ENCODE results near the gene GAPDH. TPM values are rescaled to one million over a fixed set of nuclear protein-coding genes. Genes with fewer than 3 reads are reported as not detected.

GAPDH gene
- polyA plus RNA-seq, 3 donors: 2,879 to 3,427 (median 3,223) TPM

DNA sequence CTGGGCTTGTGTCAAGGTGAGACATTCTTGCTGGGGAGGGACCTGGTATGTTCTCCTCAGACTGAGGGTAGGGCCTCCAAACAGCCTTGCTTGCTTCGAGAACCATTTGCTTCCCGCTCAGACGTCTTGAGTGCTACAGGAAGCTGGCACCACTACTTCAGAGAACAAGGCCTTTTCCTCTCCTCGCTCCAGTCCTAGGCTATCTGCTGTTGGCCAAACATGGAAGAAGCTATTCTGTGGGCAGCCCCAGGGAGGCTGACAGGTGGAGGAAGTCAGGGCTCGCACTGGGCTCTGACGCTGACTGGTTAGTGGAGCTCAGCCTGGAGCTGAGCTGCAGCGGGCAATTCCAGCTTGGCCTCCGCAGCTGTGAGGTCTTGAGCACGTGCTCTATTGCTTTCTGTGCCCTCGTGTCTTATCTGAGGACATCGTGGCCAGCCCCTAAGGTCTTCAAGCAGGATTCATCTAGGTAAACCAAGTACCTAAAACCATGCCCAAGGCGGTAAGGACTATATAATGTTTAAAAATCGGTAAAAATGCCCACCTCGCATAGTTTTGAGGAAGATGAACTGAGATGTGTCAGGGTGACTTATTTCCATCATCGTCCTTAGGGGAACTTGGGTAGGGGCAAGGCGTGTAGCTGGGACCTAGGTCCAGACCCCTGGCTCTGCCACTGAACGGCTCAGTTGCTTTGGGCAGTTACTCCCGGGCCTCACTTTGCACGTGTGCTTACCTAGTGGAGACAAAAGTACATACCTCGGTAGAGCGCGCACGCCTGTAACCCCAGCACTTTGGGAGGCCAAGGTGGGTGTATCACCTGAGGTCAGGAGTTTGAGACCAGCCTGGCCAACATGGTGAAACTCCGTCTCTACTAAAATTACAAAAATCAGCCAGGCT, 4.3 kb downstream of the GAPDH start:
- Histone ChIP-seq H3K27me3 (ENCODE audit: control insufficient read depth in 2 of 2, insufficient read depth in 2 of 2, low read length in 2 of 2) (no peaks in the 10 kb centered on the region), H3K36me3 (replicated peaks in 1 of 2; ENCODE audit: control insufficient read depth in 1 of 2, insufficient read depth in 2 of 2, low read length in 2 of 2) (peaks cover 69 to 70% of the 10 kb centered on the region in 2 donors), H3K4me1 (ENCODE audit: control insufficient read depth in 1 of 2, insufficient read depth in 2 of 2, low read length in 2 of 2) (peaks cover 60 to 77% of the 10 kb centered on the region in 2 donors), H2AFZ (ENCODE audit: insufficient read depth, low read depth, low read length, poor library complexity, severe bottlenecking) (no peak overlapping the region), H3K4me3 (replicated peaks in 1 of 3; ENCODE audit: low read depth in 2 of 3, low read length in 3 of 3) (no peak overlapping the region), H3K79me2 (ENCODE audit: insufficient read depth, low read length) (peaks cover 57% of the 10 kb centered on the region), H3K9me3 (replicated peaks in 1 of 2; ENCODE audit: control insufficient read depth in 1 of 2, insufficient read depth in 1 of 2, low read length in 2 of 2) (no peaks in the 10 kb centered on the region), H3K9ac (ENCODE audit: insufficient read depth, low read length, poor library complexity, severe bottlenecking) (no peak overlapping the region), H4K20me1 (ENCODE audit: insufficient read depth, low read length) (peaks cover 90% of the 10 kb centered on the region), H3K4me2 (replicated peaks; ENCODE audit: extremely low read depth, low read length, poor library complexity, severe bottlenecking) (no peak overlapping the region), H3K27ac (ENCODE audit: low read depth in 1 of 2, low read length in 2 of 2) (peak overlapping the region; percentile 55 to 94)
- Mint-ChIP-seq H3K27me3 (ENCODE audit: low read depth in 3 of 3) (peaks cover 0 to 5% (median 2%) of the 10 kb centered on the region in 3 donors), H3K4me3 (no peak overlapping the region), H3K9me3 (no peaks in the 10 kb centered on the region), H3K36me3 (peaks cover 59 to 74% of the 10 kb centered on the region in 2 donors), H3K4me1 (peaks cover 75% of the 10 kb centered on the region), H3K27ac (peak overlapping the region; percentile 88 to 98 (median 97))
- intact Hi-C loops (cut with micrococcal nuclease): loop anchor here (2.0 to 10.0 kb wide), 4 partner anchors 68 to 416 kb away; partner anchors contain the start of genes PTPN6 (in 1 of the 2) and VAMP1 (in 1 of the 2)
- 58% methylated on average over 12 of the region's 24 CpGs for WGBS (ENCODE audit: insufficient coverage)
- DNase-seq: no peak
- TF ChIP-seq, protein P1, sequence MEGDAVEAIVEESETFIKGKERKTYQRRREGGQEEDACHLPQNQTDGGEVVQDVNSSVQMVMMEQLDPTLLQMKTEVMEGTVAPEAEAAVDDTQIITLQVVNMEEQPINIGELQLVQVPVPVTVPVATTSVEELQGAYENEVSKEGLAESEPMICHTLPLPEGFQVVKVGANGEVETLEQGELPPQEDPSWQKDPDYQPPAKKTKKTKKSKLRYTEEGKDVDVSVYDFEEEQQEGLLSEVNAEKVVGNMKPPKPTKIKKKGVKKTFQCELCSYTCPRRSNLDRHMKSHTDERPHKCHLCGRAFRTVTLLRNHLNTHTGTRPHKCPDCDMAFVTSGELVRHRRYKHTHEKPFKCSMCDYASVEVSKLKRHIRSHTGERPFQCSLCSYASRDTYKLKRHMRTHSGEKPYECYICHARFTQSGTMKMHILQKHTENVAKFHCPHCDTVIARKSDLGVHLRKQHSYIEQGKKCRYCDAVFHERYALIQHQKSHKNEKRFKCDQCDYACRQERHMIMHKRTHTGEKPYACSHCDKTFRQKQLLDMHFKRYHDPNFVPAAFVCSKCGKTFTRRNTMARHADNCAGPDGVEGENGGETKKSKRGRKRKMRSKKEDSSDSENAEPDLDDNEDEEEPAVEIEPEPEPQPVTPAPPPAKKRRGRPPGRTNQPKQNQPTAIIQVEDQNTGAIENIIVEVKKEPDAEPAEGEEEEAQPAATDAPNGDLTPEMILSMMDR (IDR thresholded peaks at IDR 0.05): no peak

DNA sequence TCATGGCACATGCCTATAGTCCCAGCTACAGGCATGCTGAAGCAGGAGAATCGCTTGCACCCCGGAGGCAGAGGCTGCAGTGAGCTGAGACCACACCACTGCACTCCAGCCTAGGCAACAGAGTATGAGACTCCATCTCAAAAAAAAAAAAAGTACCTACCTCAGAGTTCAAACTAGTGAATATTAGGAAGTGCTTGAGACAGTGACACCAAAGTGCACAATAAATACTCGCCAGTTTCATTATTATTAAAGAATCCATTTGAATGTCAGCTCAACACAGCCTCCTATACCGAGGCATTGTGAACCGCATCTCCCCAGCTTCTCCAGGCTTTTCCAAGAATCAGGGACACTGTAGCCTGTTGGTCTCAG, 5.0 kb downstream of the GAPDH start:
- TF ChIP-seq, protein P1 (IDR thresholded peaks at IDR 0.05): no peak
- Histone ChIP-seq H3K4me2 (replicated peaks; ENCODE audit: extremely low read depth, low read length, poor library complexity, severe bottlenecking) (no peak overlapping the region), H3K4me3 (replicated peaks in 1 of 3; ENCODE audit: low read depth in 2 of 3, low read length in 3 of 3) (no peak overlapping the region), H3K79me2 (ENCODE audit: insufficient read depth, low read length) (peaks cover 58% of the 10 kb centered on the region), H3K9ac (ENCODE audit: insufficient read depth, low read length, poor library complexity, severe bottlenecking) (no peak overlapping the region), H3K27ac (ENCODE audit: low read depth in 1 of 2, low read length in 2 of 2) (no peak overlapping the region), H3K36me3 (replicated peaks in 1 of 2; ENCODE audit: control insufficient read depth in 1 of 2, insufficient read depth in 2 of 2, low read length in 2 of 2) (peaks cover 70 to 74% of the 10 kb centered on the region in 2 donors), H4K20me1 (ENCODE audit: insufficient read depth, low read length) (peaks cover 91% of the 10 kb centered on the region), H2AFZ (ENCODE audit: insufficient read depth, low read depth, low read length, poor library complexity, severe bottlenecking) (no peak overlapping the region), H3K4me1 (ENCODE audit: control insufficient read depth in 1 of 2, insufficient read depth in 2 of 2, low read length in 2 of 2) (peaks cover 56 to 71% of the 10 kb centered on the region in 2 donors), H3K27me3 (ENCODE audit: control insufficient read depth in 2 of 2, insufficient read depth in 2 of 2, low read length in 2 of 2) (no peaks in the 10 kb centered on the region), H3K9me3 (replicated peaks in 1 of 2; ENCODE audit: control insufficient read depth in 1 of 2, insufficient read depth in 1 of 2, low read length in 2 of 2) (no peaks in the 10 kb centered on the region)
- 92% methylated on average over 2 of the region's 5 CpGs for WGBS (ENCODE audit: insufficient coverage)
- Mint-ChIP-seq H3K9me3 (no peaks in the 10 kb centered on the region), H3K4me1 (peaks cover 72% of the 10 kb centered on the region), H3K36me3 (peaks cover 64 to 78% of the 10 kb centered on the region in 2 donors), H3K27ac (peak overlapping the region in 3 of 7 donors; percentile 20 to 78 (median 46)), H3K4me3 (no peak overlapping the region), H3K27me3 (ENCODE audit: low read depth in 3 of 3) (peaks cover 0 to 5% (median 2%) of the 10 kb centered on the region in 3 donors)
- no peak for DNase-seq
- intact Hi-C loops (cut with micrococcal nuclease): loop anchor here (2.0 to 10.0 kb wide), 4 partner anchors 68 to 416 kb away; partner anchors contain the start of genes PTPN6 (in 1 of the 2) and VAMP1 (in 1 of the 2)

Data from CD14-positive monocyte (primary cell).